ENCODE results near the gene SCYGR1. TPM values are rescaled to one million over a fixed set of nuclear protein-coding genes. Genes with fewer than 3 reads are reported as not detected.

The SCYGR1 gene
- total RNA-seq, 1 experiment from 2014 or later, result not detected

- DNase-seq, result no peak
- Mint-ChIP-seq H3K4me3 (ENCODE audit: unreplicated experiment) (no peak overlapping the region), H3K9me3 (ENCODE audit: unreplicated experiment) (no peaks in the 10 kb centered on the region), H3K4me1 (ENCODE audit: low read depth, unreplicated experiment) (no peaks in the 10 kb centered on the region), H3K27ac (ENCODE audit: unreplicated experiment) (no peak overlapping the region), H3K27me3 (ENCODE audit: insufficient read depth, unreplicated experiment) (no peaks in the 10 kb centered on the region), H3K36me3 (ENCODE audit: insufficient read depth, unreplicated experiment) (no peaks in the 10 kb centered on the region)
- Histone ChIP-seq H3K27me3 (replicated peaks; ENCODE audit: control insufficient read depth, insufficient read depth, low read length) (no peaks in the 10 kb centered on the region), H3K4me3 (ENCODE audit: low read depth, low read length) (no peak overlapping the region), H3K4me1 (no peaks in the 10 kb centered on the region), H3K9me3 (no peaks in the 10 kb centered on the region), H3K36me3 (ENCODE audit: control insufficient read depth, insufficient read depth, low read length) (no peaks in the 10 kb centered on the region)
- TF ChIP-seq CTCF (IDR thresholded peaks at IDR 0.05; ENCODE audit: insufficient read depth in 1 of 2, low read depth in 1 of 2, low read length in 1 of 2, severe bottlenecking in 1 of 2, unreplicated experiment in 1 of 2), result no peak
- BruUV-seq (replicated peaks), result no TSS peak
- intact Hi-C loops (cut with micrococcal nuclease; ENCODE audit: unreplicated experiment), result no loop called here
- ChIA-PET CTCF (no interaction called here), POLR2A (no interaction called here)
These were observed 17.7 kb downstream of the SCYGR1 start for GRCh38 chr2:227370092-227370491.

DNA sequence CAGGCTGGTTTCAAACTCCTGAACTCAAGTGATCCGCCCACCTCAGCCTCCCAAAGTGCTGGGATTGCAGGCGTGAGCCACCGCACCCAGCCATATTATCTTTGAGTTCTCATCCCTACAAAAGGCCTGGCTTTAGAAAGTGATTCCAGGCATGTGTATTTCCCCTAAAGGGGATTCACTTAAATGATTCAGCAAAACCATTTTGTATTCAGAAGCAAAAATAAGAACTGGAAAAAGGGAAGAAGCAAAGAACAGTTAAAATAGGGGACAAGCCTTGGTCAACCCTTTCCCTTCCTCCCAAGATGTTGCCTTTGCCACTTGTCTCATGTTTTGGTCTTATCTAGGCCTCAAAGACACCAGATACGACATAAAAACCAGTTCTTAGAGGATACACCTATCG, 19.2 kb downstream of the SCYGR1 start:
- Mint-ChIP-seq H3K27me3 (ENCODE audit: insufficient read depth, unreplicated experiment) (no peaks in the 10 kb centered on the region), H3K36me3 (ENCODE audit: insufficient read depth, unreplicated experiment) (peaks cover 3% of the 10 kb centered on the region), H3K4me3 (ENCODE audit: unreplicated experiment) (no peak overlapping the region), H3K27ac (ENCODE audit: unreplicated experiment) (no peak overlapping the region), H3K9me3 (ENCODE audit: unreplicated experiment) (no peaks in the 10 kb centered on the region), H3K4me1 (ENCODE audit: low read depth, unreplicated experiment) (no peaks in the 10 kb centered on the region)
- Histone ChIP-seq H3K27me3 (replicated peaks; ENCODE audit: control insufficient read depth, insufficient read depth, low read length) (no peaks in the 10 kb centered on the region), H3K36me3 (ENCODE audit: control insufficient read depth, insufficient read depth, low read length) (no peaks in the 10 kb centered on the region), H3K4me1 (no peaks in the 10 kb centered on the region), H3K9me3 (no peaks in the 10 kb centered on the region), H3K4me3 (ENCODE audit: low read depth, low read length) (no peak overlapping the region)
- no TSS peak for BruUV-seq (replicated peaks)
- intact Hi-C loops (cut with micrococcal nuclease; ENCODE audit: unreplicated experiment), result no loop called here
- no peak for DNase-seq
- TF ChIP-seq CTCF (IDR thresholded peaks at IDR 0.05; ENCODE audit: insufficient read depth in 1 of 2, low read depth in 1 of 2, low read length in 1 of 2, severe bottlenecking in 1 of 2, unreplicated experiment in 1 of 2), result no peak
- CTCF ChIA-PET, result no interaction called here
- POLR2A ChIA-PET, result no interaction called here

DNA sequence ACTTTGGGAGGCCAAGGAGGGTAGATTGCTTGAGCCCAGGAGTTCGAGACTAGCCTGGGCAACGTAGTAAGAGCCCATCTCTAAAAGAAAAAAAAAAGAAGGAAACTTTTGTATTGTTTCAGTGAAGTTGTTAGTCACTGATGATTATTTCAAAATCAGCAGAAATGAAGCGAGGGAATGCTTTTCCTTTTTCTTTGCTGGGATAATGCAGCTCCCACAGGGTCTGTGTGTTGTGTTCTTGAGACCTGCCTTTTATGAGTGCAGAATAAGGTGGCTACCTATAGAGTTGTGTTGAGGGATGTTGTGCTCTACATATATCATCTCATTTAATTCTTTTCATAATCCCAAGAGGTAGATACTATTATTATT, 20.3 kb downstream of the SCYGR1 start:
- no TSS peak for BruUV-seq (replicated peaks)
- CTCF ChIA-PET, result no interaction called here

More for the DNA sequence above, 20.3 kb downstream of the SCYGR1 start:
- DNase-seq, result no peak
- Mint-ChIP-seq H3K27me3 (ENCODE audit: insufficient read depth, unreplicated experiment) (no peaks in the 10 kb centered on the region), H3K9me3 (ENCODE audit: unreplicated experiment) (no peaks in the 10 kb centered on the region), H3K4me3 (ENCODE audit: unreplicated experiment) (no peak overlapping the region), H3K27ac (ENCODE audit: unreplicated experiment) (no peak overlapping the region), H3K4me1 (ENCODE audit: low read depth, unreplicated experiment) (no peaks in the 10 kb centered on the region), H3K36me3 (ENCODE audit: insufficient read depth, unreplicated experiment) (peaks cover 6% of the 10 kb centered on the region)
- Histone ChIP-seq H3K27me3 (replicated peaks; ENCODE audit: control insufficient read depth, insufficient read depth, low read length) (no peaks in the 10 kb centered on the region), H3K9me3 (no peaks in the 10 kb centered on the region), H3K36me3 (ENCODE audit: control insufficient read depth, insufficient read depth, low read length) (no peaks in the 10 kb centered on the region), H3K4me3 (ENCODE audit: low read depth, low read length) (no peak overlapping the region), H3K4me1 (no peaks in the 10 kb centered on the region)
- no peak for TF ChIP-seq CTCF (IDR thresholded peaks at IDR 0.05; ENCODE audit: insufficient read depth in 1 of 2, low read depth in 1 of 2, low read length in 1 of 2, severe bottlenecking in 1 of 2, unreplicated experiment in 1 of 2)
- POLR2A ChIA-PET, result no interaction called here
- intact Hi-C loops (cut with micrococcal nuclease; ENCODE audit: unreplicated experiment), result no loop called here
